HG02763 (cell line): ENCODE measurements around the gene TSC22D1.

Experiments
- ATAC-seq: cut with Tn5 transposase; IDR thresholded peaks from one replicate; pipeline ENCODE4 v1.9.1; 2021; ENCODE audit warnings: mild to moderate bottlenecking, moderate library complexity; ENCODE audit not compliant: unreplicated experiment

TSC22D1 gene

DNA sequence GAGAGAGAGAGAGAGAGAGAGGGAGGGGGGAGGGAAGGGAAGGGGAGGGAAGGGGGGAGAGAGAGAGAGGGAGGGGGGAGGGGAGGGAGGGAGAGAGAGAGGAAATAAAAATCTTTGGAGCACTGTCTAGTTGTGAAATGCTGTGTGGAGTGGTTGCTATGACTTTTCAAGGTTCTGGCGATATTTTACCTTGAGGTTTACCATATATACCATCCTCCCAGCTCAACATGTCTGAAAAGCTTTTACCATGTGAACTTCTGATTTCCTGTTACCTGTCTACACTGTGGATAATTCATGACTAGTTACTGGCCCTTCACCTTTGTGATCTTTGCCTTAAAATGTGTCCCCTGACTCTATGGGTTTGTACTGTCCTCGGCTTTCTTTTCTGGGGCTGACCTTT, 164.3 kb downstream of the TSC22D1 start:
- ATAC-seq: no peak

DNA sequence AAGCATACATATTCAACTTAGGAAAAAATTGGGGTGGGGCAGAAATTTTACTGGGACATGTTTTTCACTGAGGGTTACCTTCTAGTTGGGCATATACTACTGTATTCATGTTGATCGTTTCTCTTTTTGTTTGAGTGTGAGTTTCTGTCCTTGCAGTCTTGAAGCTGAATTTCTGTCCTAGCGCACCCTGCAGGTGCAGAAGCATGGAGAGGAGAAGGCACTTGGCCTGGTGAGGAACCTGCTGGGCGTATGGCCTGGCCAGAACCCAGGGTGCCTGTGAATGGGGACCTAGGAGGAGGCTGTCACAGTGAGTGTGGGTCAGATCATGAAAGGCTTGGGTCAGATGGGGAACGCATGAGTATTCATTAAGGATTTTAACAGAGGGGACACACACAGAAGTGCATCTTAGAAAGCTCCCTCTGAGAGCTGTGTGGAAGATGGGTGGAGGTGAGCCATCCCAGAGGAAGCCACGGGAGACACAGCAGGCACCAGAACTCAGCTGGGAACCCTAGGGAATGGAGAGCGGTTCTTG, 165.7 kb downstream of the TSC22D1 start:
- no peak for ATAC-seq

DNA sequence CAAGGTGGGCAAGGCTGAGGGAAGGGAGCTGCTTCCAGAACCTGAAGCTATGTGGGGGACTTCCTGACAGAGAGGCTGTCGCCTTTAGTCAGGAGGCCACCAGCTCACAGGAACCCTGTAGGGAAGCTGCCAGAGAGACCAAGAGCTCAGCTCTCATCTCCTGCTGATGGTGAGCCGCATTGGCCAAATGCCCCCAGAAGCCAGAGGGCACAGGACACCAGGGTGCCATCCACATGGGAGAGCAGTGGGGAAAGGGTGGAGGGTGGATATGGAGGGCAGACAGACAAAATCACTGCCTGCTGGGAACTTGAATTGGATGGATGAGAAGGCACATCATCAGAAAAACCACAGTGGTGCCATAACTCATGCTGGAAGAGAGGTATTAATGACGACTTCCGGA, 166.5 kb downstream of the TSC22D1 start:
- ATAC-seq: no peak

DNA sequence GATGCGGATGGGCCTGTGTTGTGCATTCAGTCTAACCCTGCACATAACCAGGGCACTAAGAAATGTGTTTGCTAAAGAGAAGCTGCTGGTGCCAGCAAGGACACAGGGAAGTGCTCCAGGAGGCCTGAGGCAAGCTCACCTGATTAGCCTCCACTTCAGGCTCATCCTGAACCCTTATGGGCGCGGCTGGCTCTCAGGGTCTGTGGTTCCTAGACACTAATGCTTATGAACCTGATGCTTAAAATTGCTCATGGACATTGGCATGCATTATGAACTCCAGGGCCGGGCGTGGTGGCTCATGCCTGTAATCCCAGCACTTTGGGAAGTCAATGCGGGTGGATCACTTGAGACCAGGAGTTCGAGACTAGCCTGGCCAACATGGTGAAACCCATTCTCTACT, 168.2 kb downstream of the TSC22D1 start:
- no peak for ATAC-seq

DNA sequence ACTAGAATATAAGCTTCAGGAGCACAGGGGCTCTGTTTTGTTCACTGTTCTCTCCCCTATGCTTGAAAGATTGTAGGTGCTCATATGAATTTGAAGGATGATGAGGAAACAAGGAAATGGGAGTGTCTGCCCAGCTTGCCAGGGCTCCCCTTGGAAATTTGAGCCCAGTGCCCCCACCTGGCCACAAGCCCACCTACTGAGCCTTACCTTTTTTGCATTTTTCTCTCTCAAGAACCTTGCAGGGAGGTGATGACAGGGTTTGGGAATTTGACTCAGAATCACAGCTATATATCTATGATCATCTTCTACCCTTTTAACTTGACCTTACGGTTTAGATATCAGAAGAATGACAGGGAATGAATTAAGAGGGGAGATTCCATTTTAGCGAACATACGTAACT, 168.8 kb downstream of the TSC22D1 start:
- ATAC-seq: no peak

DNA sequence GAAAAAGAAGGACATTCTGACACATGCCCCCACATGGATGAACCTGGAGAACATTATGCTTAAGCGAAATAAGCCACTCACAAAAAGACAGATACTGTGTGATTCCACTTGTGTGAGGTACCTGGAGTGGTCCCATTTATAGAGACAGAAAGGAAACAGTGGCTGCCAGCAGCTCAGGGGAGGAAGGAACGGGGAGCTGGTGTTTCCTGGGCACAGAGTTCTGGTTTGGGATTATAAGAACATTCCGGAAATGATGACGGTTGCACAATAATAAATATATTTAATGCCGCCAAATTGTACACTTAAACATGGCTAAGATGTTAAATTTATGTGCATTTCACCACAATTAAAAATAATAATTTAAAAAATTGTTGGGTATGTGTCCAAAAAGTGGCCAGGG, 169.5 kb downstream of the TSC22D1 start:
- ATAC-seq: no peak

DNA sequence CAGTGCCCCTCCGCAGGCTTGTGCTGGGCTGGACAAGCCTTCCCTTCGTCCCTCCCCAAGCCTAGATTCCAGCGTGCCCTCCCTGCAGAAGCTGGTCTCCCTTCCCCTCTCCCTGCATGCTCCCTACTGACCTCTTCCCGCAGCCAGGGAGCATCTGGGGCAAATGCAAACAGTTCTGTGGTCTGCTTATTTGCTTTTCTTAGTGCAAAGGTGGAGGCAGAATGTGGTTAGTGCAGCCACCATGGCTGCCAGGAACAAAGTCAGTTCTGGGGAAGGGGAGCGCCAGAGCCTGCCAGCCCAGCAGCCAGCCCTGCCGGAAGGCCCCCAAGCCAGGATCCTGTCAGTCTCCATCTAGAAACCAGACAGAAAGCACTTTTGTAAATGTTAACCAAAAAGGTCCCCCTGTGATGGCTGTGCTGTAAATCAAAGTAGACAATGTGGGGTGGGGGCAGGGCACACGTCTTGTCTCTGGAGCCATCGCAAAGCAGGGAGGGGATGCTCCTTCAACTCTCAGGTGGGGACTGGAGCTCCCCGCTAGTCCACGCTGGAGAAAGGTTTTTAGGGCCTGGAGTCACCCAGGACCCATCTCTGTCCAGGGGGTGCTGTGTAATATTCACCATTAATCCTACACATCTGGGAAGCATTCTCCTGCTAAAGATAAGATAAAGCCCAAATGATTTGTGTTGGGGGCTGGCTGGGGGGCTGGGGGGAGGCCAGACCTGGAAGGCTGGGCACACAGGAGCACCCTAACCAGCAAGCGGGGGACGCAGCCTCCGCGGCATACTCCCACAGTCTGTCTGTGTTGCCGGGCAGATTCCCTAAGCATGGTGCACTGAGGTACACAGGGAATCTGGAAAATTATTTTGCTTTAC, 171.6 kb downstream of the TSC22D1 start:
- no peak for ATAC-seq

DNA sequence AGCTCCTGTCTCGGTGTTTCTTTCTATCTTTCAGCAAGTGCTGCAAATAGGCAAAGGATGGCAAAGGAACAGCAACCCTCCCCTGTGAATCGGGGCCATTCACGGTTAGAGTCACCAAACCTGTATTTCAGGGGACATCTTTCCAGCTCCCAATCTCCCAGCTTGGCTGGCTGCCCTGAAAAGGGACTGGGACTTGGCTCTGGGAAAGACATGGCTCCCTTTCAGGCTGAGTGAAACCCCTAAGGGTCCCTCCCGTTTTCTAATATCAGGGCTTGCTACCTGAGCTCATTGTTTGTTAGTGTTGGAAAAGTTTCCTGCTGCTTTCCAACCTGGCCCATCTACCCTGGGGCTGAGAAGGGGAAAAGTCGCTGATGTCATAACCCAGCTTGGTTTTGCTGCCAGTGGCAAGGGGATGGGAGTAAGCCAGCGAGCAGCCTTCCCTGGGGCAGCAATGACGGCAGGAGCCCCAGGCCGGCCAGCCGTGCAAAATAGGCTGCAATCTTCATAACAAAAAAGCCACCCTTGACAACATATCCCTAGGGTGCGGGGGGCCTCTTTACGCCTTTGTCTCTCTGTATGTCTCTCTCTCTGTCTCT, 172.6 kb downstream of the TSC22D1 start:
- ATAC-seq: no peak

DNA sequence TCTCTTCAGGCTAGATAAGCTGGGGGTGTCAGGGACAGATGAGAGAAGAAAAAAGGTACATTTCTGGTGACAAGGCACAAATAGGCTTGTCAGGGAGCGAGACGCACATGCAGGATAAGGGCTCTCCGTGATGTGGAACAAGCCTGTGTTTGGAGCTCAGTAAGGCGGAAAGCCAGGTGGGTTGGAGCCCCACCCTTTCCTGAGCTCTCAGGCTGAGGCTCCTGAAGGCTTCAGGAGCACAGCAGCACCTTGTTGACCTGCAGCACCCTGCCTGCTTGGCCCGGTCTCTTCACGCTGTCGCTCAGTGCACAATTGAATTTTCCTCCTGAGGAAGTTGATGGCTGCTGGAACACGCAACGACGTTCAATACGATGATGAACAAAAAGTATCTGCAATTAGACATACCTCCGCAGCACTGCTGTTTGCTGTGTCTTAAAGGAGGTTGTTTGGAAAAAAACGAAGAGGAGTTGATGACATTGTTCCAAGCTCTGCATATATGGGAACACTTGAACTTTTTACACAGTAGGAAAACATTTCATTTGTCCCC, 173.2 kb downstream of the TSC22D1 start:
- no peak for ATAC-seq

DNA sequence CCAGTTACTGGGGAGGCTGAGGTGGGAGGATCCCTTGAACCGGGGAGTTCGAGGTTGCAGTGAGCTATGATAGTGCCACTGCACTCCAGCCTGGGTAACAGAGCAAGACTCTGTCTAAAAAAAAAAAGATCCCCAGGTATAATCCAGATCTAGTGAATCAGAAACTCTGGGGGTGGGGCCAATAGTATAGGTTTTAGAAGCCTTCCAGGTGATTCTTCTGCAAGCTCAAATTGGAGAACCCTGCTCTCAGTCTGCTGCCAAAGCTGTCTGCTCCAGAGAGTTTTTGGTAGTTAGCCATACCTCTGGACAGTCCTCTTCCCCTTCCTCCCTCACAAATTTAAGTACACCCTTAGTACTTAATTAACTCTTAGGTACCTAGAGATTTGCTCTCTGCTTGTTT, 174.6 kb downstream of the TSC22D1 start:
- no peak for ATAC-seq

DNA sequence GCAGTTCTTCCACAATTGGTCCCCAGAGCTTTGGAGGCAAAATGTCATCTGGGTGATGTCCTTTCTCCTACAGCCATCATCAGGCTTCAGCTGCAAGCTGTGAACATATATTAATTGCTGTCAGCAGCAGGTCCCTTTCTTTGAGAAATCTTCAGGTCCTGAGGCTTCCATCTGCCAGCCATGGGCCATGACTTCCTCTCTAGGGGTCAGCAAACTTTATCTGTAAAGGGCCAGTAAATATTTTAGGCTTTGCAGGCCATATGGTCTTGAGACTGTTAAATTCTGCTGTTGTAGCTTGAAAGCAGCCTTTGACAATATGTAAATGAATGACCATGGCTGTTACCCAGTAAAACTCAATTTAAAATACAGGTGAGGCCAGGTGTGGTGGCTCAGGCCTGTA, 175.4 kb downstream of the TSC22D1 start:
- ATAC-seq: no peak

DNA sequence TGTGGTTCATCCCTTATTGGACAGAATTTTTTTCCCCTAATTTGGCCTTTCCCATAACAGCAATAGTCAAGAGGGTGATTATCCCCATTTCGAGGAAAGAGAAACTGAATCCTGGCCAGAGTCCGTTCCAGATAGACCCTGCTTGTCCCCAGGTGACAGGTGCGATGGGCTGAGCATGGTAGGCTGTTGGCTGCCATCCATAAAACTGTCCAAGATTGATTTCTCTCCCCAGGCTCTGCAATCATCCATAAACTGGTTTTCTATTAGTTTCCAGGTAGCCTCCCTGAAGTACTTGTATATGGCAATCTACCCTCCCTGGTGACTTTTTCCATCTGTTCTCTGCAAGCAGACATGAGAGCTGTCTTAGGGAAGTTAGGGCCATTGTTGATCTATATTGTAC, 177.1 kb downstream of the TSC22D1 start:
- no peak for ATAC-seq

DNA sequence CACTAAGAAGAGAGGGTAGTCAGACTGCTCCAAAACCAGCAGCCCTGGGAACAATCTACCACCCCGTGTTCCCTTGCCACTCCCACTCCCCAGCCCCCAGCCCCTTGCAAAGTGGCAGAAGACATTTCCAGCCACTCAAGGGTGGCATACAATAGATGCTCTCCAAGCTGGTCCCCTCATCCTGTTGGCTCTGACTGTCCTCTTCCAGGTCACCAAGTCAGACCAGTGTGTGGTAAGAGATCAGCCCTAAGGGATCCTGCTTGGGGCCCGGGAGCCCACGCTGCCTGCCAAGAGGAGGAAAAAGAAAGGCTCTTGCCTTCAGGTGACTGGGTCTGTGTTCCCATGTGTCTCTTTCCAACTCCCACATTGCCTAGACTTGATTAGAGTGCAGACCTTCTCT, 177.5 kb downstream of the TSC22D1 start:
- ATAC-seq: no peak

DNA sequence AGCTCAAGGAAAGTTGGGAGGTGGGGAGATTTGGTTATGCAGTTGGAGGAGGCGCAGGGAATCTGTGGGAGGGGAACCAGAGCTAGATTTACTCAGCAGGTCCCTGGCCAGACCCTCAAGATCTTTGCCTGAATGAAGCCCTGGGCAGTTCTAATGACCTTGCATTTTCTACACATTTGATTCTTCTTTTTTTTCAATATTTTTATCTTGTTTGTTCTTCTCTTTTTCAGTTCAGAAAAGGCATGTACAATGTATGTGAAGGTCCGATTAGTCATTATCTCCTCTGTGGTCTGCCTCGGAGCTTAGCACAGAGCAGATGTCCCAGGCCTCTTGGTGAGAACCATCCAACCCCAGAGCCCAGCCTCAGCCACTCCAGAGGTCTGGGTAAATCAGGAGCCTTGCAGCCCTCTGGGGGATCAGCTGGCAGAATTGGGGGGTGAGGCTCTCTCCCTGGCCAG, 178.3 kb downstream of the TSC22D1 start:
- ATAC-seq: no peak

DNA sequence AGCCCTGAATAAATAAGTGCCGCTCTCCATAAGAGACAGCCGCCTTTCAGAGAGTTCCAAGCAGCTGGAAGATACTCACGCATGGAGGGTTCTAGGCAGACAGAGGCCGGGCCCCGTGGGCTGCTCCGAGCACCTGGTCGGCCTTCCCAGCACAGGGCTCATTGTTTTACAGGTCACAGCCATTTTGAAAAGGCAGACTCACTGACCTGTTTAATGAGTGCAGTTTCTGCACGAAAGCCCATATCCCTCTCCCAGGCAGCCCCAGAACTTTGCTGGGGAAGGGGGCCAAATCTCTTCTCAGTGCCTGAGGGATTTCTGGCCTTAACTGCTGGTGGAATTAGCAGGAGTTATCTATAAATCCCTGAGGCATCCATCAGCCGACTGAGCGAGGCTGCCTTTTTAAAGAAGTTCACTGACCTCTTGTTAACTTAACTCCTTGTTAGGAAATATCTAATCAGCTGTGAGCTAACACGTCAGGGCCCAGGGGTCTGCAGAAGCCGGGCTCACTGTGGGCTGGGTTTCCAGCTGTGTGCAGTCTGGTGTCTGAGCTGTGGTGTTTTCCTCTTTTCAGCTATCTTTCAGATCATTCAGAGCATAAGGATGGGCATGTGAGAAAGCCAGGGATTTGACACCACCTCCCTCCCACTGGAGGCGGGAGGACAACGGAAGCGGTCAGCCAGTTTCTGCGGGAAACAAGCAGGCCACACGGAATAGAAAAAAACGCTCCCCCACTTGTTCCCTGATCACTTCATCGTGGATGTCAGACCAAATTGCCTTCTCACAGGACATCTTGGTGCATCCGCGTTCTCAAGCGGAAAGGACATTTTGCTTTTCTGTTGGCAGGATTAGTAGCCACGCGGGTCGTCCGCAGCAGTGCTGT, 179.2 kb downstream of the TSC22D1 start:
- ATAC-seq: no peak

DNA sequence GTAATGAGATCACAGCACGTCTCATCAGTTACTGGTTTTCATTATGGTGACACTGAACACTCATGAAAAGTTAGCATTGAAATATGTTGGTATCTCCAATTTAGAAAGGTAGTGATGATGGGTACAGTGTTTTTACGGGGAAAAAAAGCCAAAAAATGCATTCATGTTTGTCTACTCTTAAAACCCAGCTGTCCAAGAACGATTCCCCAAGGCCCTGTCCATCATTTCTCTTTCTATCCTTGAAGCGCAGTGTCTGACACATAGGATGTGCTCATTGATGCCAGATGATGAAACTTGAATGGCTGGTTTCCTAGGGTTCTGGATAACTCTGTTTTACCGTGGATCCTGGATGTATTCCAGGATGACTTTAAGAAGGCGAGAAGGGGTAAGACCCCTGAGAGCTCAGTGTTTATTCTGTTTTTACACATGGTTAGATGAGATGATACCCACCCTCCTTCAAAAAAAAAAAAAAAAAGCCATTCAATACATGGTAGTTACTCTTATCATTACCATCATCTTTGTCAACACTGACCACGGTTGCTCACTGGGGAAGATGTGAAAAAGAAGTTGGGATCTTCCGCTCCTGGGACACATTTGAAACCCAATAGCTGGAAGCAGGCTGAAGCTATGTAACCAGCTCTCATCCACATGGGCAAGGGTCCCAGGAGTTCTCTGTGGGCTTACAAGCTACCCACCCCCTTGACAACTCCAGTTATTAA, 180.0 kb downstream of the TSC22D1 start:
- no peak for ATAC-seq

DNA sequence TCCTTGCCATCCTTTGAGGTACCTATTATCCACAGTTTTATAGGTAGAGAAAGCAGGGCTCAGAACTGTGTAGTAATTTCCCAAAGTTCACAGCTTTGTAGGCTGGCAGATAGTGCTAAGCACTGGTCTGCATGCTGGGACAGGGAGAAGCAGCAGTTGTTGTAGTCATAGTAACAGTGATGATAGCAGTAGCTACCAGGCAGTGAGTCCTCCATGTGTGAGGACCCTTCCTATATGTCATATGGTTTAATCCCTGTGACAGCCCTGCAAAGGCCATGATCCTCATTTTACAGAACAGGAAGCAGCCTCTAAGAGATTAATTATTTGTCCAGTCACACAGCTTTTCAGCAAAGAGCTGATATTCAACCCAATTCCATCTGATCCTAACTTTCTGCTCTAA, 181.5 kb downstream of the TSC22D1 start:
- no peak for ATAC-seq

DNA sequence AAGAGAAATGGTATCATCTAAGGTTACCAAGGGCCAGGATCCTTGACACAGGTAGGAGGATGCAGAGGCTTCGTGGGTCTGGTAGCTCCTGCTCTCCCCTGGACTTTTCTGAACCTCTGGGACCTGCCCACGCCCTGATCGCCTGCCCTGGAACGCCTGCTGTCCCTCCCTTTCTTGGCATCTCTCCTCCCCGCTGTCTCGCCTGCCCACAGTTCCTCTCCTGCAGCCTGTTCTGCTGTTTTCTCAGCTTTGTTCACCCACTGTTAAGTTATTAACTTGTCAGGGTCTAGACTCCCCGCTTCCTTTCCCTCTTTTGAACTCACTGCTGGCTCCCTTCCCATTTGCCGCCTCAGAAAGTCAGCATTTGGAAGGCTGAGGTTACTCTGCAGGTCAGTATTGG, 182.7 kb downstream of the TSC22D1 start:
- no peak for ATAC-seq

DNA sequence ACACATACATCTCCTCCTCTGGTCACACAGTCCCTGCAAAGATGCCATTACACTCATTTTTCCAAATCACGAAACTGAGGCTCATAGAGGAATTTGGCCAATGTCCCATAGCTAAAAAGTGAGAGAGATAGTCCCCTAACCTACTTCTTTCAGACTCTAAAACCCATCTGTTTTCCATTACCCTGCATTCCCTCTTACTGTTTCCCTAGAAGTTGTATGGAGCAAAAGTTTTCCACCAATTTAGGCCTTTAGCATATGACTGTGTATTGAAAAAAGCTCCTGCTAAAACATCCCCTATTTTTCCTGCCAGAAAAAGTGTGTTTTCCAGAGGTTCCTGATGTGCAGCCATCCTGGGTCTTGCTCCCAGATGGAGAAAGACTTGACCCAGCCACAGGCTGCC, 186.3 kb downstream of the TSC22D1 start:
- ATAC-seq: no peak

DNA sequence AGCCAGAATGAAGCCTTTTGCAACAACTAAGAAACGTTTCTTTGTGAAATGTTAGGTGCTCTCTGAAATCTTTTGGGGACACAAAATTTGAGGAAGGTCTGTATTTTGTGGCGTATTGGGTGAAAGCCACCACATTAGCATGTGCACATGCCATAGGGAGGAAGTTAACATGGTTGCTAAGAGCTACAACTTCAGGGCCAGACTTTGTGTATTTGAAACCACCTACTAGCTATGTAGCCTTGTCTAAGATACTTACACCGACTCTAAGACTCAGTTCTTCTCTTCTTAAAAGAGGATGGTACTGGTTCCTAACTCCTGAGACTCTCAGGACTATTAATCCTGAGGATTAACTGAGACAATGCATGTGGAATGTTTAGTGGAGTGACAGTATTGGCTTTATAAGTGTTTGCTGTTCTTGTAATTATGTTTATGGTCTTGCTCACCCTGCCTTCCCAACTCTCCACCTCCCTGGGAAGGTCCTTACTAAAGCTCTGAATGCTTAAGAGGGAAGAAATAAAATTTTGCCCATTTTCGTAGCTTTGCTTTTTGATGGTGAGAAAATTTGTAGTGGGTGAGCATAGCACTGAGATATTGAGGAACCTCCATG, 187.0 kb downstream of the TSC22D1 start:
- no peak for ATAC-seq
